HEK293 (cell line): ENCODE results near the gene TNFRSF1A.

Experiments
- CTCF ChIA-PET: fragments of 350-600 bp; formaldehyde crosslinking; extraction: SDS; loops from one replicate; lab custom pipeline; 2021; ENCODE audit warnings: antibody characterized with exemption; lab: Yijun Ruan, JAX
- POLR2A ChIA-PET: fragments of 300-600 bp; formaldehyde crosslinking; extraction: SDS; loops from one replicate; lab custom pipeline; 2020; ENCODE audit warnings: antibody characterized with exemption, inconsistent platforms; lab: Yijun Ruan, JAX
- H3K27ac ChIP-seq: fragments of 200-500 bp; sonication (Bioruptor generic); 2 replicates; pipeline ENCODE4 v1.5.1; 2014; ENCODE audit warnings: low read depth, low read length, control low read depth, inconsistent platforms; ENCODE audit errors: extremely low read depth
- H3K36me3 ChIP-seq, 2 experiments: fragments of 200-500 bp in 1 of 2; sonication (Bioruptor generic) in 1 of 2; 1 replicate in 1 of 2; 2 replicates in 1 of 2; pipeline ENCODE4 v1.5.1; 2014 to 2017; ENCODE audit warnings: inconsistent platforms in 2 of 2, low read length in 2 of 2; ENCODE audit not compliant: control insufficient read depth in 2 of 2, insufficient read depth in 1 of 2
- H3K4me1 ChIP-seq: fragments of 200-500 bp; sonication (Bioruptor generic); 2 replicates; pipeline ENCODE4 v1.5.1; 2014; ENCODE audit warnings: mild to moderate bottlenecking, low read length, inconsistent platforms; ENCODE audit not compliant: control insufficient read depth, insufficient read depth
- H3K4me3 ChIP-seq: 2 replicates; pipeline ENCODE4 v1.5.1; 2011; ENCODE audit warnings: low read depth, mild to moderate bottlenecking, control low read depth, low read length, moderate library complexity
- H3K9me3 ChIP-seq: fragments of 200-500 bp; sonication (Bioruptor generic); 2 replicates; pipeline ENCODE4 v1.5.1; 2014; ENCODE audit warnings: low read depth, low read length, inconsistent platforms; ENCODE audit not compliant: control insufficient read depth, insufficient read depth
- EGR2 ChIP-seq: fragments of 450-650 bp; formaldehyde crosslinking; IDR thresholded peaks from 2 replicates; pipeline ENCODE4 v1.5.1; 2016; ENCODE audit warnings: low read depth, missing biosample characterization, missing genetic modification characterization
- IKZF3 ChIP-seq: fragments of 450-650 bp; IDR thresholded peaks from 2 replicates; pipeline ENCODE4 v1.5.0; 2018; ENCODE audit warnings: missing biosample characterization, mild to moderate bottlenecking, missing genetic modification characterization, moderate library complexity
- KLF10 ChIP-seq: fragments of 450-650 bp; IDR thresholded peaks from 2 replicates; pipeline ENCODE4 v1.5.1; 2018; ENCODE audit warnings: missing biosample characterization, mild to moderate bottlenecking, missing genetic modification characterization
- SETDB1 ChIP-seq: IDR thresholded peaks from one replicate; pipeline ENCODE4 v1.6.1; 2017; ENCODE audit warnings: mild to moderate bottlenecking, low read length, moderate library complexity, mixed read lengths; ENCODE audit not compliant: insufficient read length
- YY1 ChIP-seq: fragments of 450-650 bp; formaldehyde crosslinking; IDR thresholded peaks from 2 replicates; pipeline ENCODE4 v1.5.1; 2018; ENCODE audit warnings: missing biosample characterization, missing genetic modification characterization
- ZBTB20 ChIP-seq: fragments of 450-650 bp; formaldehyde crosslinking; IDR thresholded peaks from 2 replicates; pipeline ENCODE4 v1.5.1; 2016; ENCODE audit warnings: missing biosample characterization, missing genetic modification characterization
- ZBTB21 ChIP-seq: fragments of 450-650 bp; formaldehyde crosslinking; IDR thresholded peaks from 2 replicates; pipeline ENCODE4 v1.5.1; 2017; ENCODE audit warnings: missing biosample characterization, missing genetic modification characterization
- ZFHX2 ChIP-seq: fragments of 450-650 bp; formaldehyde crosslinking; conservative IDR thresholded peaks from 2 replicates; pipeline ENCODE4 v1.5.1; 2016; ENCODE audit warnings: missing biosample characterization, missing genetic modification characterization
- ZIC2 ChIP-seq: fragments of 450-650 bp; formaldehyde crosslinking; IDR thresholded peaks from 2 replicates; pipeline ENCODE4 v1.5.1; 2016; ENCODE audit warnings: missing biosample characterization, missing genetic modification characterization
- ZNF16 ChIP-seq: fragments of 450-650 bp; formaldehyde crosslinking; IDR thresholded peaks from 2 replicates; pipeline ENCODE4 v1.5.1; 2016; ENCODE audit warnings: low read depth, missing biosample characterization, missing genetic modification characterization
- ZNF214 ChIP-seq: fragments of 450-650 bp; formaldehyde crosslinking; IDR thresholded peaks from 2 replicates; pipeline ENCODE4 v1.5.1; 2017; ENCODE audit warnings: missing biosample characterization, mild to moderate bottlenecking, missing genetic modification characterization, borderline replicate concordance
- ZNF266 ChIP-seq: fragments of 450-650 bp; formaldehyde crosslinking; IDR thresholded peaks from 2 replicates; pipeline ENCODE4 v1.5.1; 2016; ENCODE audit warnings: missing biosample characterization, missing genetic modification characterization, low read depth
- ZNF341 ChIP-seq: fragments of 450-650 bp; formaldehyde crosslinking; IDR thresholded peaks from 2 replicates; pipeline ENCODE4; 2016; ENCODE audit warnings: low read depth, missing biosample characterization, missing genetic modification characterization
- ZNF354C ChIP-seq: fragments of 450-650 bp; formaldehyde crosslinking; IDR thresholded peaks from 2 replicates; pipeline ENCODE4 v1.5.1; 2016; ENCODE audit warnings: missing biosample characterization, missing genetic modification characterization, low read depth, borderline replicate concordance
- ZNF394 ChIP-seq: fragments of 450-650 bp; formaldehyde crosslinking; IDR thresholded peaks from 2 replicates; pipeline ENCODE4 v1.5.1; 2016; ENCODE audit warnings: missing biosample characterization, missing genetic modification characterization, mild to moderate bottlenecking, moderate library complexity, borderline replicate concordance
- ZNF600 ChIP-seq: fragments of 450-650 bp; formaldehyde crosslinking; IDR thresholded peaks from 2 replicates; pipeline ENCODE4 v1.5.1; 2016; ENCODE audit warnings: missing biosample characterization, missing genetic modification characterization
- ZNF623 ChIP-seq: fragments of 450-650 bp; formaldehyde crosslinking; IDR thresholded peaks from 2 replicates; pipeline ENCODE4 v1.5.1; 2016; ENCODE audit warnings: missing biosample characterization, missing genetic modification characterization
- TF ChIP-seq, protein P1 (sequence below): fragments of 450-650 bp; formaldehyde crosslinking; IDR thresholded peaks from 2 replicates; pipeline ENCODE4 v1.5.1; 2016; ENCODE audit warnings: missing biosample characterization, missing genetic modification characterization
- TF ChIP-seq, protein P2 (sequence below): fragments of 450-650 bp; formaldehyde crosslinking; IDR thresholded peaks from 2 replicates; pipeline ENCODE4 v1.5.1; 2016; ENCODE audit warnings: missing biosample characterization, missing genetic modification characterization
- TF ChIP-seq, protein P3 (sequence below): fragments of 450-650 bp; formaldehyde crosslinking; IDR thresholded peaks from 2 replicates; pipeline ENCODE4 v1.5.1; 2016; ENCODE audit warnings: missing biosample characterization, missing genetic modification characterization
- TF ChIP-seq, protein P4 (sequence below): fragments of 450-650 bp; formaldehyde crosslinking; IDR thresholded peaks from 2 replicates; pipeline ENCODE4 v1.5.1; 2016; ENCODE audit warnings: missing biosample characterization, missing genetic modification characterization, low read depth
- TF ChIP-seq, protein P5 (sequence below): fragments of 450-650 bp; formaldehyde crosslinking; IDR thresholded peaks from 2 replicates; pipeline ENCODE4; 2016; ENCODE audit warnings: missing biosample characterization, missing genetic modification characterization
- TF ChIP-seq, protein P6 (sequence below): fragments of 450-650 bp; formaldehyde crosslinking; IDR thresholded peaks from 2 replicates; pipeline ENCODE4 v1.5.1; 2016; ENCODE audit warnings: missing biosample characterization, missing genetic modification characterization
- TF ChIP-seq, protein P7 (sequence below): fragments of 450-650 bp; formaldehyde crosslinking; IDR thresholded peaks from 2 replicates; pipeline ENCODE4 v1.5.1; 2016; ENCODE audit warnings: missing biosample characterization, missing genetic modification characterization

Gene TNFRSF1A

DNA sequence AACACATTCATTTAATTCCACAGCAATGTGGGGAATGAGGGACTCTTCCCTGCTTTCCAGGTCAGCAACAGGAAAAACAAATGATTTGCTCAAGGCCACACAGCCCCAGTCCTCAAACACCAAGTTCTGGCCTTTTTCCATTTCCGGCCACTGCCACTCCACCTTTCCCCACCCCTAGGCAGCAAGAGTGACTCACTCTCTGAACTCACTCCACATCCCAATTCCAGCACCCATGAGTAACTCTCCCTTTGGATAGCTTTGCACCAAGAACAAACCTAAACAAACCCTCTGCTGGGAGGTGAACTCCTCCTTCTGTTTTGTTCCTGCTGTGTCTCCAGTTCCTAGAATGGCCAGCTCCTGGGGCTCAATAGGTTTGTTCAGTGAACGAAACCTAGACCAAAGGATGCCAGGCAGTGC, 61.8 kb downstream of the TNFRSF1A start (continued):
- TF ChIP-seq, protein P1, sequence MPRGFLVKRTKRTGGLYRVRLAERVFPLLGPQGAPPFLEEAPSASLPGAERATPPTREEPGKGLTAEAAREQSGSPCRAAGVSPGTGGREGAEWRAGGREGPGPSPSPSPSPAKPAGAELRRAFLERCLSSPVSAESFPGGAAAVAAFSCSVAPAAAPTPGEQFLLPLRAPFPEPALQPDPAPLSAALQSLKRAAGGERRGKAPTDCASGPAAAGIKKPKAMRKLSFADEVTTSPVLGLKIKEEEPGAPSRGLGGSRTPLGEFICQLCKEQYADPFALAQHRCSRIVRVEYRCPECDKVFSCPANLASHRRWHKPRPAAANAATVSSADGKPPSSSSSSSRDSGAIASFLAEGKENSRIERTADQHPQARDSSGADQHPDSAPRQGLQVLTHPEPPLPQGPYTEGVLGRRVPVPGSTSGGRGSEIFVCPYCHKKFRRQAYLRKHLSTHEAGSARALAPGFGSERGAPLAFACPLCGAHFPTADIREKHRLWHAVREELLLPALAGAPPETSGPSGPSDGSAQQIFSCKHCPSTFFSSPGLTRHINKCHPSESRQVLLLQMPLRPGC (tag by site-specific recombination), result peak; percentile 80; the same call in 1 of the 2 replicates
- TF ChIP-seq ZIC2 (tag by site-specific recombination) (peak; percentile 78), ZNF600 (peak; percentile 99), ZBTB21 (tag by site-specific recombination) (0 out of 2 replicates have a peak, but pooled peaks have one; percentile 12), ZBTB20 (tag by site-specific recombination) (peak; percentile 25; the same call in 1 of the 2 replicates), ZNF354C (tag by site-specific recombination) (no peak), KLF10 (tag by site-specific recombination) (no peak)
- TF ChIP-seq, protein P2, sequence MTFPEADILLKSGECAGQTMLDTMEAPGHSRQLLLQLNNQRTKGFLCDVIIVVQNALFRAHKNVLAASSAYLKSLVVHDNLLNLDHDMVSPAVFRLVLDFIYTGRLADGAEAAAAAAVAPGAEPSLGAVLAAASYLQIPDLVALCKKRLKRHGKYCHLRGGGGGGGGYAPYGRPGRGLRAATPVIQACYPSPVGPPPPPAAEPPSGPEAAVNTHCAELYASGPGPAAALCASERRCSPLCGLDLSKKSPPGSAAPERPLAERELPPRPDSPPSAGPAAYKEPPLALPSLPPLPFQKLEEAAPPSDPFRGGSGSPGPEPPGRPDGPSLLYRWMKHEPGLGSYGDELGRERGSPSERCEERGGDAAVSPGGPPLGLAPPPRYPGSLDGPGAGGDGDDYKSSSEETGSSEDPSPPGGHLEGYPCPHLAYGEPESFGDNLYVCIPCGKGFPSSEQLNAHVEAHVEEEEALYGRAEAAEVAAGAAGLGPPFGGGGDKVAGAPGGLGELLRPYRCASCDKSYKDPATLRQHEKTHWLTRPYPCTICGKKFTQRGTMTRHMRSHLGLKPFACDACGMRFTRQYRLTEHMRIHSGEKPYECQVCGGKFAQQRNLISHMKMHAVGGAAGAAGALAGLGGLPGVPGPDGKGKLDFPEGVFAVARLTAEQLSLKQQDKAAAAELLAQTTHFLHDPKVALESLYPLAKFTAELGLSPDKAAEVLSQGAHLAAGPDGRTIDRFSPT (tag by site-specific recombination), result peak; percentile 63
- TF ChIP-seq, protein P3, sequence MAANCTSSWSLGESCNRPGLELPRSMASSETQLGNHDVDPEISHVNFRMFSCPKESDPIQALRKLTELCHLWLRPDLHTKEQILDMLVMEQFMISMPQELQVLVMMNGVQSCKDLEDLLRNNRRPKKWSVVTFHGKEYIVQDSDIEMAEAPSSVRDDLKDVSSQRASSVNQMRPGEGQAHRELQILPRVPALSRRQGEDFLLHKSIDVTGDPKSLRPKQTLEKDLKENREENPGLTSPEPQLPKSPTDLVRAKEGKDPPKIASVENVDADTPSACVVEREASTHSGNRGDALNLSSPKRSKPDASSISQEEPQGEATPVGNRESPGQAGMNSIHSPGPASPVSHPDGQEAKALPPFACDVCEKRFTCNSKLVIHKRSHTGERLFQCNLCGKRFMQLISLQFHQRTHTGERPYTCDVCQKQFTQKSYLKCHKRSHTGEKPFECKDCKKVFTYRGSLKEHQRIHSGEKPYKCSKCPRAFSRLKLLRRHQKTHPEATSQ, result no peak

DNA sequence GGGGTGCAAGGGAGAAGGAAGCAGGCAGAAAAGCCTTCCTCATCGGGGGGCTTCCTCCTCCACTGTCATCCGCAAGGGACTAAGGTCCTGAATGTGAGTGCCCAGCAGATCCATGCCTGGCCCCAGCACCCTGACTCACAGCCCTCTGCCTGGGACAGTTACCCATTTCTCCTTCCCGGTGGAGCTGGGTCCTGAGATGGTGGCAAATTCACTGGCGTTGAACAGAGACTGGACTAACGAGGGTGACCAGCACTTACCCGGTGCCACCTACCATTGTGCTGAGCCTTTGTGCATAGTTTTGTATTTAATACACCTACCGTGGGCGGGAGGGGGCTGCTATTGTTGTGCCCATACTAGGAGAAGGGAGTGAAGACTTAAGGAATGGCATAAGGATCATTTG, 62.2 kb downstream of the TNFRSF1A start:
- H3K4me1 ChIP-seq, result peaks cover 7% of the 10 kb centered on the region; the same call in 1 of the 2 replicates
- ChIA-PET POLR2A (interaction anchor here (1.3 to 2.0 kb wide), 2 partner anchors 79 to 86 kb away, joined by 4 to 6 read pairs; no protein-coding TSS in a partner anchor), CTCF (interaction anchor here (0.6 to 8.8 kb wide), 17 partner anchors 8 to 291 kb away, joined by 3 to 143 read pairs (median 5); partner anchors contain the start of gene CD9)
- H3K4me3 ChIP-seq, result no peak overlapping the region
- no peak overlapping the region for H3K27ac ChIP-seq
- no peaks in the 10 kb centered on the region for H3K36me3 ChIP-seq
- TF ChIP-seq, protein P4, sequence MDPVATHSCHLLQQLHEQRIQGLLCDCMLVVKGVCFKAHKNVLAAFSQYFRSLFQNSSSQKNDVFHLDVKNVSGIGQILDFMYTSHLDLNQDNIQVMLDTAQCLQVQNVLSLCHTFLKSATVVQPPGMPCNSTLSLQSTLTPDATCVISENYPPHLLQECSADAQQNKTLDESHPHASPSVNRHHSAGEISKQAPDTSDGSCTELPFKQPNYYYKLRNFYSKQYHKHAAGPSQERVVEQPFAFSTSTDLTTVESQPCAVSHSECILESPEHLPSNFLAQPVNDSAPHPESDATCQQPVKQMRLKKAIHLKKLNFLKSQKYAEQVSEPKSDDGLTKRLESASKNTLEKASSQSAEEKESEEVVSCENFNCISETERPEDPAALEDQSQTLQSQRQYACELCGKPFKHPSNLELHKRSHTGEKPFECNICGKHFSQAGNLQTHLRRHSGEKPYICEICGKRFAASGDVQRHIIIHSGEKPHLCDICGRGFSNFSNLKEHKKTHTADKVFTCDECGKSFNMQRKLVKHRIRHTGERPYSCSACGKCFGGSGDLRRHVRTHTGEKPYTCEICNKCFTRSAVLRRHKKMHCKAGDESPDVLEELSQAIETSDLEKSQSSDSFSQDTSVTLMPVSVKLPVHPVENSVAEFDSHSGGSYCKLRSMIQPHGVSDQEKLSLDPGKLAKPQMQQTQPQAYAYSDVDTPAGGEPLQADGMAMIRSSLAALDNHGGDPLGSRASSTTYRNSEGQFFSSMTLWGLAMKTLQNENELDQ, result no peak
- TF ChIP-seq ZNF16 (no peak), ZNF341 (tag by site-specific recombination) (no peak), ZNF394 (tag by site-specific recombination) (no peak), ZNF266 (no peak), IKZF3 (tag by site-specific recombination) (no peak), ZNF214 (no peak), ZNF623 (tag by site-specific recombination) (no peak), SETDB1 (no peak), YY1 (tag by site-specific recombination) (no peak), ZFHX2 (peak; percentile 35; the same call in 1 of the 2 replicates), EGR2 (tag by site-specific recombination) (0 out of 2 replicates have a peak, but pooled peaks have one; percentile 17)
- TF ChIP-seq, protein P5, sequence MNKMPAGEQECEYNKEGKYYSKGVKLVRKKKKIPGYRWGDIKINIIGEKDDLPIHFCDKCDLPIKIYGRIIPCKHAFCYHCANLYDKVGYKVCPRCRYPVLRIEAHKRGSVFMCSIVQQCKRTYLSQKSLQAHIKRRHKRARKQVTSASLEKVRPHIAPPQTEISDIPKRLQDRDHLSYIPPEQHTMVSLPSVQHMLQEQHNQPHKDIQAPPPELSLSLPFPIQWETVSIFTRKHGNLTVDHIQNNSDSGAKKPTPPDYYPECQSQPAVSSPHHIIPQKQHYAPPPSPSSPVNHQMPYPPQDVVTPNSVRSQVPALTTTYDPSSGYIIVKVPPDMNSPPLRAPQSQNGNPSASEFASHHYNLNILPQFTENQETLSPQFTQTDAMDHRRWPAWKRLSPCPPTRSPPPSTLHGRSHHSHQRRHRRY (tag by site-specific recombination), result no peak
- TF ChIP-seq, protein P6, sequence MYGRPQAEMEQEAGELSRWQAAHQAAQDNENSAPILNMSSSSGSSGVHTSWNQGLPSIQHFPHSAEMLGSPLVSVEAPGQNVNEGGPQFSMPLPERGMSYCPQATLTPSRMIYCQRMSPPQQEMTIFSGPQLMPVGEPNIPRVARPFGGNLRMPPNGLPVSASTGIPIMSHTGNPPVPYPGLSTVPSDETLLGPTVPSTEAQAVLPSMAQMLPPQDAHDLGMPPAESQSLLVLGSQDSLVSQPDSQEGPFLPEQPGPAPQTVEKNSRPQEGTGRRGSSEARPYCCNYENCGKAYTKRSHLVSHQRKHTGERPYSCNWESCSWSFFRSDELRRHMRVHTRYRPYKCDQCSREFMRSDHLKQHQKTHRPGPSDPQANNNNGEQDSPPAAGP (tag by site-specific recombination), result no peak
- TF ChIP-seq, protein P7, sequence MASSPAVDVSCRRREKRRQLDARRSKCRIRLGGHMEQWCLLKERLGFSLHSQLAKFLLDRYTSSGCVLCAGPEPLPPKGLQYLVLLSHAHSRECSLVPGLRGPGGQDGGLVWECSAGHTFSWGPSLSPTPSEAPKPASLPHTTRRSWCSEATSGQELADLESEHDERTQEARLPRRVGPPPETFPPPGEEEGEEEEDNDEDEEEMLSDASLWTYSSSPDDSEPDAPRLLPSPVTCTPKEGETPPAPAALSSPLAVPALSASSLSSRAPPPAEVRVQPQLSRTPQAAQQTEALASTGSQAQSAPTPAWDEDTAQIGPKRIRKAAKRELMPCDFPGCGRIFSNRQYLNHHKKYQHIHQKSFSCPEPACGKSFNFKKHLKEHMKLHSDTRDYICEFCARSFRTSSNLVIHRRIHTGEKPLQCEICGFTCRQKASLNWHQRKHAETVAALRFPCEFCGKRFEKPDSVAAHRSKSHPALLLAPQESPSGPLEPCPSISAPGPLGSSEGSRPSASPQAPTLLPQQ (tag by site-specific recombination), result no peak
- no peaks in the 10 kb centered on the region for H3K9me3 ChIP-seq
